RWPE1 (cell line): ENCODE data around the gene CTU2.

Experiments used
- CTCF ChIA-PET: fragments of 350-600 bp; sonication (Branson Sonifier 250); formaldehyde crosslinking; extraction: SDS; loops from one replicate; lab custom pipeline; 2021; lab: Yijun Ruan, JAX
- POLR2A ChIA-PET: fragments of 400-600 bp; formaldehyde crosslinking; extraction: SDS; loops from one replicate; lab custom pipeline; 2020; ENCODE audit warnings: antibody characterized with exemption; ENCODE audit not compliant: low non-redundant PET; lab: Yijun Ruan, JAX
- DNase-seq: peaks from one replicate; pipeline ENCODE4 v3.0.0; 2012; ENCODE audit warnings: low spot score
- H3K27ac ChIP-seq: fragments of 450-650 bp; 2 replicates; pipeline ENCODE4 v1.5.1; 2017
- CTCF ChIP-seq: fragments of 450-650 bp; conservative IDR thresholded peaks from 2 replicates; pipeline ENCODE4 v1.5.1; 2017; ENCODE audit warnings: low read depth, mild to moderate bottlenecking

The CTU2 gene

GRCh38 chr16:88706229-88706964 is at the start of gene CTU2, which contains the start of gene RNF166:
Gene CTU2, plus strand, starts transcription at chr16:88706503. Its CDS starts 28 bp downstream, at chr16:88706531.
Gene RNF166, minus strand, starts transcription at chr16:88706408. Its CDS starts 83 bp downstream, at chr16:88706325.
- POLR2A ChIA-PET = no interaction called here
- peak; percentile 92 for DNase-seq
- CTCF ChIA-PET = interaction anchor here (1.1 kb wide), 1 partner anchor 31 kb away, joined by 3 read pairs; no protein-coding TSS in a partner anchor
- peak within 1 kb of the TSS; percentile 67 for H3K27ac ChIP-seq
- no peak for TF ChIP-seq CTCF

- no peak for DNase-seq
- no peak for TF ChIP-seq CTCF
- ChIA-PET CTCF (interaction anchor here (0.7 kb wide), 1 partner anchor 61 kb away, joined by 5 read pairs; no protein-coding TSS in a partner anchor), POLR2A (no interaction called here)
- peak overlapping the region; percentile 20 for H3K27ac ChIP-seq
These were observed 48.9 kb upstream of the CTU2 start for GRCh38 chr16:88657371-88657770.

GRCh38 chr16:88658714-88659113 is 47.6 kb upstream of the CTU2 start:
- POLR2A ChIA-PET = no interaction called here
- no peak overlapping the region for H3K27ac ChIP-seq
- CTCF ChIA-PET = no interaction called here
- no peak for DNase-seq
- TF ChIP-seq CTCF = no peak

- DNase-seq = no peak
- no peak for TF ChIP-seq CTCF
- ChIA-PET CTCF (no interaction called here), POLR2A (no interaction called here)
- peak overlapping the region; percentile 28; the same call in 1 of the 2 replicates for H3K27ac ChIP-seq
These were observed 47.1 kb upstream of the CTU2 start for GRCh38 chr16:88659160-88659559.

- ChIA-PET POLR2A (no interaction called here), CTCF (no interaction called here)
- DNase-seq = no peak
- H3K27ac ChIP-seq = peak overlapping the region; percentile 57
- TF ChIP-seq CTCF = no peak
These were observed 44.8 kb upstream of the CTU2 start for GRCh38 chr16:88661468-88661867.

GRCh38 chr16:88662222-88662842 is 44.0 kb upstream of the CTU2 start:
- ChIA-PET CTCF (interaction anchor here (0.6 kb wide), 1 partner anchor 102 kb away, joined by 3 read pairs; no protein-coding TSS in a partner anchor), POLR2A (interaction anchor here (0.7 kb wide), 1 partner anchor 11 kb away, joined by 3 read pairs; no protein-coding TSS in a partner anchor)
- no peak for DNase-seq
- H3K27ac ChIP-seq = peak overlapping the region; percentile 82
- TF ChIP-seq CTCF = no peak
